Lower leg skin (tissue), 3 donors: ENCODE data around the gene TANC1.

Experiments used
- CTCF ChIP-seq, 3 donors: fragments of 450-650 bp; IDR thresholded peaks; one replicate each; pipeline ENCODE4 v1.5.1; 2016; ENCODE audit warnings: antibody characterized with exemption in 3 of 3, mild to moderate bottlenecking in 3 of 3, moderate library complexity in 2 of 3
- POLR2A ChIP-seq, 2 donors: fragments of 450-650 bp; IDR thresholded peaks; one replicate each; pipeline ENCODE4 v1.6.1; 2016 to 2017; ENCODE audit warnings: antibody characterized with exemption in 2 of 2, mild to moderate bottlenecking in 1 of 2, moderate library complexity in 1 of 2

- no peak for TF ChIP-seq CTCF (IDR thresholded peaks at IDR 0.05)
- TF ChIP-seq POLR2A (IDR thresholded peaks at IDR 0.05), result no peak
Measured at GRCh38 chr2:159177357-159177756, 208.9 kb downstream of the TANC1 start.
